Panc1 (cell line): Measurements from ENCODE around the gene PCMTD2.

ENCODE experiments used
- CTCF ChIP-seq: fragments of 450-650 bp; IDR thresholded peaks from 2 replicates; pipeline ENCODE4 v1.5.1; 2017; ENCODE audit warnings: mild to moderate bottlenecking
- POLR2AphosphoS5 ChIP-seq: IDR thresholded peaks from 2 replicates; pipeline ENCODE4 v1.6.1; 2012; ENCODE audit warnings: mild to moderate bottlenecking, low read depth, low read length, moderate library complexity

- TF ChIP-seq CTCF (no peak), POLR2AphosphoS5 (no peak)
These were observed 48.9 kb upstream of the PCMTD2 start for GRCh38 chr20:64206614-64207013.
